ENCODE results near the gene CNDP2. TPM values are rescaled to one million over a fixed set of nuclear protein-coding genes. Genes with fewer than 3 reads are reported as not detected.

The CNDP2 gene
- total RNA-seq, 1 experiment from 2014 or later = 310 TPM

GRCh38 chr18:74546751-74547530, 50.8 kb downstream of the CNDP2 start:
- Histone ChIP-seq H3K27ac (ENCODE audit: low read length) (no peak overlapping the region), H3K27me3 (ENCODE audit: control insufficient read depth, insufficient read depth, low read length) (no peaks in the 10 kb centered on the region), H3K4me1 (ENCODE audit: control insufficient read depth, insufficient read depth, low read length) (no peaks in the 10 kb centered on the region), H3K9me3 (ENCODE audit: control insufficient read depth, insufficient read depth, low read depth, low read length) (no peaks in the 10 kb centered on the region), H3K4me3 (ENCODE audit: low read depth in 2 of 2, low read length in 2 of 2) (peak overlapping the region in 1 of 2 experiments; percentile 4; a peak in 1 of 4 replicates), H3K36me3 (ENCODE audit: control insufficient read depth, insufficient read depth, low read length) (no peaks in the 10 kb centered on the region)
- no TSS peak for BruUV-seq (replicated peaks)
- no peak for TF ChIP-seq SIN3A (IDR thresholded peaks at IDR 0.05; ENCODE audit: borderline replicate concordance, insufficient read depth, low read depth, low read length)
- TF ChIP-seq POLR2AphosphoS5 (IDR thresholded peaks at IDR 0.05; ENCODE audit: low read depth, low read length) = no peak
- no peak for TF ChIP-seq CTCF (IDR thresholded peaks at IDR 0.05)
- no peak for TF ChIP-seq TCF7L2 (IDR thresholded peaks at IDR 0.05; ENCODE audit: low read depth, low read length)
- no peak for TF ChIP-seq REST (IDR thresholded peaks at IDR 0.05; ENCODE audit: insufficient read depth in 1 of 2, low read depth in 2 of 2, low read length in 1 of 2)
- ATAC-seq = peak; percentile 57
- in situ Hi-C loops (cut with HindIII; ENCODE audit: low pct_unique_long_range_greater_than_20kb, low sequenced_read_pairs) = no loop called here
- no peak for DNase-seq (ENCODE audit: low read depth, low spot score)
- ChIA-PET POLR2A (no interaction called here), CTCF (no interaction called here)
- intact Hi-C loops (cut with micrococcal nuclease; ENCODE audit: unreplicated experiment) = no loop called here

- POLR2A ChIA-PET = no interaction called here
Observed at GRCh38 chr18:74547860-74548259, 51.7 kb downstream of the CNDP2 start.

More at GRCh38 chr18:74547860-74548259, 51.7 kb downstream of the CNDP2 start:
- ATAC-seq (no peak), DNase-seq (ENCODE audit: low read depth, low spot score) (no peak)
- intact Hi-C loops (cut with micrococcal nuclease; ENCODE audit: unreplicated experiment) = no loop called here
- Histone ChIP-seq H3K4me3 (ENCODE audit: low read depth in 2 of 2, low read length in 2 of 2) (no peak overlapping the region), H3K4me1 (ENCODE audit: control insufficient read depth, insufficient read depth, low read length) (no peaks in the 10 kb centered on the region), H3K27ac (ENCODE audit: low read length) (no peak overlapping the region), H3K36me3 (ENCODE audit: control insufficient read depth, insufficient read depth, low read length) (no peaks in the 10 kb centered on the region), H3K27me3 (ENCODE audit: control insufficient read depth, insufficient read depth, low read length) (no peaks in the 10 kb centered on the region), H3K9me3 (ENCODE audit: control insufficient read depth, insufficient read depth, low read depth, low read length) (no peaks in the 10 kb centered on the region)
- no TSS peak for BruUV-seq (replicated peaks)
- CTCF ChIA-PET = no interaction called here
- in situ Hi-C loops (cut with HindIII; ENCODE audit: low pct_unique_long_range_greater_than_20kb, low sequenced_read_pairs) = no loop called here
- TF ChIP-seq SIN3A (IDR thresholded peaks at IDR 0.05; ENCODE audit: borderline replicate concordance, insufficient read depth, low read depth, low read length) (no peak), POLR2AphosphoS5 (IDR thresholded peaks at IDR 0.05; ENCODE audit: low read depth, low read length) (no peak), REST (IDR thresholded peaks at IDR 0.05; ENCODE audit: insufficient read depth in 1 of 2, low read depth in 2 of 2, low read length in 1 of 2) (no peak), TCF7L2 (IDR thresholded peaks at IDR 0.05; ENCODE audit: low read depth, low read length) (no peak), CTCF (IDR thresholded peaks at IDR 0.05) (no peak)

Data from Panc1 (cell line).